Spleen (tissue), 11 donors: Measurements from ENCODE around the gene BANF2. TPM values are rescaled to one million over a fixed set of nuclear protein-coding genes. Genes with fewer than 3 reads are reported as not detected.

Source experiments
- DNase-seq: peaks from one replicate; pipeline ENCODE4 v3.0.0-alpha.2; 2020
- H3K27ac ChIP-seq, 8 donors: fragments of 200-600 bp; sonication (generic) in 7 of 8; 1 replicate in 4 of 8; 2 replicates in 4 of 8; pipeline versions ENCODE4 v1.5.0 to v1.8.0; 2016 to 2021; ENCODE audit warnings: inconsistent platforms in 4 of 8, mild to moderate bottlenecking in 4 of 8, moderate library complexity in 1 of 8
- H3K27me3 ChIP-seq, 7 donors: fragments of 200-600 bp; sonication (generic) in 6 of 7; replicated peaks in 1 of 7; 1 replicate in 4 of 7; 2 replicates in 3 of 7; pipeline versions ENCODE4 v1.5.0 to v1.8.0; 2016 to 2021; ENCODE audit warnings: inconsistent platforms in 3 of 7, mild to moderate bottlenecking in 1 of 7
- H3K36me3 ChIP-seq, 6 donors: fragments of 200-600 bp; sonication (generic) in 5 of 6; 1 replicate in 4 of 6; 2 replicates in 2 of 6; pipeline versions ENCODE4 v1.5.0 to v1.8.0; 2016 to 2021; ENCODE audit warnings: inconsistent platforms in 2 of 6
- H3K4me1 ChIP-seq, 6 donors: fragments of 200-600 bp; sonication (generic) in 5 of 6; 1 replicate in 3 of 6; 2 replicates in 3 of 6; pipeline versions ENCODE4 v1.5.0 to v1.8.0; 2016 to 2021; ENCODE audit warnings: inconsistent platforms in 3 of 6
- H3K4me3 ChIP-seq, 8 donors: fragments of 200-600 bp; sonication (generic) in 7 of 8; 1 replicate in 4 of 8; 2 replicates in 4 of 8; pipeline versions ENCODE4 v1.5.0 to v1.8.0; 2016 to 2021; ENCODE audit warnings: inconsistent platforms in 4 of 8, mild to moderate bottlenecking in 4 of 8, moderate library complexity in 2 of 8
- H3K9me3 ChIP-seq, 8 donors: fragments of 200-600 bp; sonication (generic) in 7 of 8; 1 replicate in 4 of 8; 2 replicates in 4 of 8; pipeline versions ENCODE4 v1.5.0 to v1.8.0; 2016 to 2021; ENCODE audit warnings: inconsistent platforms in 4 of 8
- CTCF ChIP-seq, 11 experiments: fragments of 200-600 bp in 7 of 11; fragments of 450-650 bp in 4 of 11; sonication (generic) in 4 of 11; IDR thresholded peaks in 8 of 11; conservative IDR thresholded peaks in 3 of 11; 1 replicate in 7 of 11; 2 replicates in 4 of 11; pipeline versions ENCODE4 v1.4.0 to v1.8.0; 2016 to 2021; ENCODE audit warnings: antibody characterized with exemption in 11 of 11, inconsistent platforms in 4 of 11, mild to moderate bottlenecking in 1 of 11
- POLR2A ChIP-seq, 3 donors: fragments of 450-650 bp; IDR thresholded peaks; one replicate each; pipeline ENCODE4 v1.5.1; 2017; ENCODE audit warnings: antibody characterized with exemption in 3 of 3, mild to moderate bottlenecking in 1 of 3
- POLR2AphosphoS5 ChIP-seq, 3 donors: sonication (generic); formaldehyde crosslinking; IDR thresholded peaks; one replicate each; pipeline ENCODE4 v1.5.1; 2017; ENCODE audit warnings: antibody characterized with exemption in 3 of 3
- WGBS, 5 donors: extraction: QIAGEN DNeasy Blood & Tissue Kit in 3 of 5; methylation state at CpG; one replicate each; pipeline versions ENCODE4 v1.1.5 to v1.1.7; 2013 to 2018; 5-methylcytosine and 5-hydroxymethylcytosine counted together
- intact Hi-C: fragments of 100-400 bp; cut with DNase I; formaldehyde crosslinking; loops from one replicate; pipeline ENCODE4 v1.15.0; 2023; ENCODE audit warnings: low total_unique reads
- polyA plus RNA-seq, 3 donors: library from polyadenylated mRNA; stranded (reverse); fragments of 200-250 nt; gene quantifications; one replicate each; pipeline ENCODE4 v1.2.1, GENCODE V29; 2013
- total RNA-seq, 7 donors: library from RNA; depleted of rRNA in 3 of 7; stranded (reverse); fragments of >200 nt in 3 of 7; fragmentation: NEBNext Ultra II Directional in 4 of 7; extraction: Animal tissue kit (Norgen Biotek cat#: 25700) in 4 of 7; gene quantifications; one replicate each; pipeline versions ENCODE4 v1.1.0 to v1.2.1, GENCODE V29; 2016 to 2021
- donor health status: healthy with polysubstance abuse.
- donor health status: DM: no; HTN: no; CAD: no; lungs with moderate emphysema.
- donor health status: DM: no; HTN: no; CAD: no.
- donor health status: Bipolar disorder and iron deficiency.
- donor health status: healthy.
- donor health status: DM: no; HTN: no; CAD: no.
- donor health status: DM: yes; HTN: yes; CAD: no.

BANF2 gene
- total and polyA plus RNA-seq, 10 donors: not detected

- peak overlapping the region in 4 of 8 donors; percentile 94 to 97 (median 96) for H3K27ac ChIP-seq
- WGBS, 5 donors: 84 to 97% (median 88%) methylated on average over 3 of the region's 3 CpGs
- H3K4me3 ChIP-seq: no peak overlapping the region
- peaks cover 0 to 49% (median 9%) of the 10 kb centered on the region in 6 donors for H3K36me3 ChIP-seq
- H3K9me3 ChIP-seq: no peaks in the 10 kb centered on the region
- DNase-seq: no peak
- TF ChIP-seq CTCF (IDR thresholded peaks at IDR 0.05 in 8 of 11, conservative IDR thresholded peaks at IDR 0.05 in 3 of 11): no peak
- no peak for TF ChIP-seq POLR2AphosphoS5 (IDR thresholded peaks at IDR 0.05)
- TF ChIP-seq POLR2A (IDR thresholded peaks at IDR 0.05): no peak
- H3K4me1 ChIP-seq: peaks cover 14 to 68% (median 45%) of the 10 kb centered on the region in 6 donors
- H3K27me3 ChIP-seq: no peaks in the 10 kb centered on the region
- intact Hi-C loops: loop anchor here (10.0 kb wide), 1 partner anchor 316 kb away; no protein-coding TSS in a partner anchor
Measured at GRCh38 chr20:17678886-17679285, 20.9 kb upstream of the BANF2 start.

- Histone ChIP-seq H3K36me3 (peaks cover 0 to 40% (median 9%) of the 10 kb centered on the region in 6 donors), H3K27me3 (peaks cover 0 to 4% (median 0%) of the 10 kb centered on the region in 7 donors), H3K27ac (peak overlapping the region; percentile 83 to 97 (median 92)), H3K4me3 (peak overlapping the region; percentile 49 to 97 (median 90)), H3K9me3 (no peaks in the 10 kb centered on the region), H3K4me1 (peaks cover 14 to 56% (median 39%) of the 10 kb centered on the region in 6 donors)
- intact Hi-C loops: loop anchor here (2.0 to 10.0 kb wide), 2 partner anchors 217 to 315 kb away; no protein-coding TSS in a partner anchor
- peak; percentile 30 to 52 (median 50) for TF ChIP-seq POLR2AphosphoS5 (IDR thresholded peaks at IDR 0.05)
- TF ChIP-seq CTCF (IDR thresholded peaks at IDR 0.05 in 8 of 11, conservative IDR thresholded peaks at IDR 0.05 in 3 of 11): no peak
- 28 to 50% (median 41%) methylated on average over 27 of the region's 27 CpGs for WGBS, 5 donors
- peak; percentile 87 for DNase-seq
Measured at GRCh38 chr20:17679941-17680835, 19.6 kb upstream of the BANF2 start.

- intact Hi-C loops: loop anchor here (2.0 kb wide), 1 partner anchor 216 kb away; no protein-coding TSS in a partner anchor
Measured at GRCh38 chr20:17680836-17681725, 18.7 kb upstream of the BANF2 start.

More at GRCh38 chr20:17680836-17681725, 18.7 kb upstream of the BANF2 start:
- H3K9me3 ChIP-seq: peaks cover 0 to under 1% (median 0%) of the 10 kb centered on the region in 8 donors
- peak; percentile 98 for DNase-seq
- H3K27ac ChIP-seq: peak overlapping the region; percentile 83 to 97 (median 92)
- H3K36me3 ChIP-seq: peaks cover 0 to 31% (median 9%) of the 10 kb centered on the region in 6 donors
- peaks cover 0 to 4% (median 0%) of the 10 kb centered on the region in 7 donors for H3K27me3 ChIP-seq
- TF ChIP-seq POLR2AphosphoS5 (IDR thresholded peaks at IDR 0.05) (peak in 2 of 3 donors; percentile 27 to 72), CTCF (IDR thresholded peaks at IDR 0.05 in 8 of 11, conservative IDR thresholded peaks at IDR 0.05 in 3 of 11) (peak in 9 of 11 experiments; percentile 2 to 89 (median 75)), POLR2A (IDR thresholded peaks at IDR 0.05) (no peak)
- 1 to 8% (median 1%) methylated on average over 16 to 110 of the region's 110 CpGs for WGBS, 5 donors
- peak overlapping the region; percentile 60 to 97 (median 90) for H3K4me3 ChIP-seq
- H3K4me1 ChIP-seq: peaks cover 14 to 47% (median 35%) of the 10 kb centered on the region in 6 donors
